HepG2 (cell line): Measurements from ENCODE around the gene TYROBP. TPM values are rescaled to one million over a fixed set of nuclear protein-coding genes. Genes with fewer than 3 reads are reported as not detected.
"Not testable (repeated sequence)": the region's sequence is repeated elsewhere in the genome, so short reads cannot be mapped to it uniquely, and the experiment has no call there.

Experiments used
- ATAC-seq: fragments of 200-7000 bp; cut with Tn5 transposase; 3 replicates; pipeline ENCODE4 v1.9.1; 2020; ENCODE audit warnings: mild to moderate bottlenecking, moderate library complexity
- BruUV-seq: library from RNA; stranded (reverse); fragments of 400-500 nt; replicated peaks from 2 replicates; lab custom pipeline; 2021; lab: Mats Ljungman, UMichigan
- CTCF ChIA-PET: fragments of 300-600 bp; formaldehyde crosslinking; extraction: SDS; loops from one replicate; lab custom pipeline; 2021; ENCODE audit warnings: low total read pairs, inconsistent platforms, low intra/inter-chr PET ratio; lab: Yijun Ruan, JAX
- POLR2A ChIA-PET: fragments of 350-600 bp; sonication (Branson Sonifier 250); formaldehyde crosslinking; loops from one replicate; lab custom pipeline; 2020; ENCODE audit warnings: antibody characterized with exemption, inconsistent platforms; lab: Yijun Ruan, JAX
- DNase-seq: peaks from one replicate; pipeline ENCODE4 v3.0.0-alpha.2; 2015; ENCODE audit warnings: low spot score
- FAIRE-seq: peaks from 3 replicates; lab custom pipeline; 2011; peaks lifted over from hg19 to GRCh38; lab: Jason Lieb, UNC
- H2AFZ ChIP-seq: one replicate; pipeline ENCODE4 v1.6.1; 2011; ENCODE audit warnings: low read length, inconsistent platforms
- H3K27ac ChIP-seq: fragments of 300-600 bp; 3 replicates; pipeline ENCODE4 v1.8.0; 2011; ENCODE audit warnings: mixed run types, mild to moderate bottlenecking, mixed read lengths, low read length, inconsistent platforms; ENCODE audit not compliant: insufficient read depth; ENCODE audit errors: extremely low read length
- H3K27me3 ChIP-seq, 2 experiments: fragments of 200-600 bp in 1 of 2; 2 replicates in 1 of 2; 3 replicates in 1 of 2; pipeline versions ENCODE4 v1.6.0 to v1.8.0; 2011; ENCODE audit warnings: low read length in 2 of 2, mild to moderate bottlenecking in 2 of 2, moderate library complexity in 2 of 2, inconsistent platforms in 1 of 2; ENCODE audit not compliant: insufficient read depth in 2 of 2, control insufficient read depth in 1 of 2
- H3K36me3 ChIP-seq, 2 experiments: fragments of 200-600 bp in 1 of 2; replicated peaks in 1 of 2; 2 replicates in 1 of 2; 3 replicates in 1 of 2; pipeline versions ENCODE4 v1.5.1 to v1.8.0; 2011; ENCODE audit warnings: low read length in 2 of 2, inconsistent platforms in 1 of 2; ENCODE audit not compliant: insufficient read depth in 2 of 2, control insufficient read depth in 1 of 2
- H3K4me1 ChIP-seq: 2 replicates; pipeline ENCODE4 v1.5.1; 2012; ENCODE audit warnings: low read length, inconsistent platforms; ENCODE audit not compliant: insufficient read depth
- H3K4me2 ChIP-seq: 2 replicates; pipeline ENCODE4 v1.6.0; 2011; ENCODE audit warnings: low read depth, low read length, inconsistent platforms
- H3K4me3 ChIP-seq, 3 experiments: fragments of 200-600 bp in 1 of 3; sonication (generic), shearing (Covaris generic) in 1 of 3; replicated peaks in 1 of 3; 2 replicates each; pipeline ENCODE4 v1.5.1; 2011 to 2016; ENCODE audit warnings: low read length in 3 of 3, inconsistent platforms in 2 of 3, low read depth in 2 of 3, mild to moderate bottlenecking in 2 of 3, control low read depth in 1 of 3, mixed read lengths in 1 of 3; ENCODE audit not compliant: insufficient read depth in 1 of 3
- H3K79me2 ChIP-seq: one replicate; pipeline ENCODE4 v1.6.1; 2011; ENCODE audit warnings: low read length, inconsistent platforms; ENCODE audit not compliant: insufficient read depth
- H3K9ac ChIP-seq: 2 replicates; pipeline ENCODE4 v1.6.0; 2011; ENCODE audit warnings: mild to moderate bottlenecking, low read depth, low read length, inconsistent platforms; ENCODE audit not compliant: insufficient read depth
- H3K9me3 ChIP-seq: 2 replicates; pipeline ENCODE4 v1.5.1; 2012; ENCODE audit warnings: mild to moderate bottlenecking, low read length
- H4K20me1 ChIP-seq: 2 replicates; pipeline ENCODE4 v1.6.0; 2011; ENCODE audit warnings: inconsistent platforms, mild to moderate bottlenecking, low read length, moderate library complexity; ENCODE audit not compliant: insufficient read depth
- ASH2L ChIP-seq: fragments of 300-600, 200-600 bp; sonication (generic); IDR thresholded peaks from 2 replicates; pipeline ENCODE4 v1.7.0; 2017; ENCODE audit warnings: low read depth, mild to moderate bottlenecking, moderate library complexity, mixed read lengths, low read length; ENCODE audit not compliant: insufficient read length
- GLI4 ChIP-seq: sonication (generic); formaldehyde crosslinking; IDR thresholded peaks from 2 replicates; pipeline ENCODE4 v1.5.1; 2020; ENCODE audit warnings: missing genetic modification reagents, mild to moderate bottlenecking, moderate library complexity, borderline replicate concordance
- NR3C1 ChIP-seq: sonication (generic); formaldehyde crosslinking; IDR thresholded peaks from 2 replicates; pipeline ENCODE4 v1.4.0; 2020; ENCODE audit warnings: missing genetic modification reagents
- RAD51 ChIP-seq: fragments of 450-650 bp; IDR thresholded peaks from 2 replicates; pipeline ENCODE4 v1.6.1; 2016; ENCODE audit warnings: borderline replicate concordance
- RXRB ChIP-seq: IDR thresholded peaks from 2 replicates; pipeline ENCODE4 v1.6.1; 2016; ENCODE audit warnings: borderline replicate concordance, missing genetic modification reagents, missing compliant biosample characterization
- ZNF10 ChIP-seq: sonication (generic); formaldehyde crosslinking; IDR thresholded peaks from 2 replicates; pipeline ENCODE4 v1.4.0; 2020; ENCODE audit warnings: mild to moderate bottlenecking, low read depth, missing genetic modification reagents, borderline replicate concordance
- ZNF556 ChIP-seq: sonication (generic); formaldehyde crosslinking; IDR thresholded peaks from 2 replicates; pipeline ENCODE4 v1.4.0; 2020; ENCODE audit warnings: mild to moderate bottlenecking, missing genetic modification reagents, borderline replicate concordance
- WGBS: methylation state at CpG from one replicate; pipeline ENCODE4 v1.1.6; 2017; ENCODE audit warnings: low lambda C conversion rate; 5-methylcytosine and 5-hydroxymethylcytosine counted together
- in situ Hi-C: cut with HindIII; loops from 2 replicates; pipeline ENCODE4 v1.10.0; 2017; ENCODE audit warnings: low pct_unique_long_range_greater_than_20kb; ENCODE audit not compliant: extremely low pct_ligation_motif_present
- intact Hi-C: fragments of 100-400 bp; cut with micrococcal nuclease; formaldehyde crosslinking; loops from one replicate; pipeline ENCODE4 v1.10.0; 2022; ENCODE audit not compliant: unreplicated experiment
- polyA plus RNA-seq, 8 experiments: library from polyadenylated mRNA; depleted of rRNA in 3 of 8; stranded (reverse) in 7 of 8; unstranded in 1 of 8; fragments of >200 nt; fragmentation: Illumina TruSeq in 4 of 8; extraction: Trizol in 4 of 8; gene quantifications; 2 replicates each; pipeline versions ENCODE4 v1.2.1 to v1.2.3, GENCODE V29; 2011 to 2016; ENCODE audit warnings: low read depth in 4 of 8, missing spikeins in 1 of 8, mixed read lengths in 1 of 8; ENCODE audit not compliant: insufficient read depth in 1 of 8
- total RNA-seq, 5 experiments: library from RNA; depleted of rRNA; stranded (reverse); fragments of >200 nt; fragmentation: Illumina TruSeq; extraction: Trizol; gene quantifications; 2 replicates each; pipeline ENCODE4 v1.2.3, GENCODE V29; 2016; ENCODE audit warnings: low read depth in 1 of 5
- TF ChIP-seq, protein P1 (sequence below): IDR thresholded peaks from 2 replicates; pipeline ENCODE4 v1.6.1; 2016; ENCODE audit warnings: low read depth, missing genetic modification reagents, missing compliant biosample characterization

Gene TYROBP
- total and polyA plus RNA-seq, 2 of the 13 experiments (the other 11 are each of a cell fraction or from before 2014, with no cell fraction given), result not detected

GRCh38 chr19:35910355-35910754, 2.3 kb upstream of the TYROBP start:
- H3K79me2 ChIP-seq, H3K4me2 ChIP-seq, H4K20me1 ChIP-seq, in situ Hi-C loops, H3K4me3 ChIP-seq, H2AFZ ChIP-seq, FAIRE-seq, H3K36me3 ChIP-seq, POLR2A ChIA-PET, BruUV-seq, DNase-seq, H3K27me3 ChIP-seq, ATAC-seq, H3K9ac ChIP-seq, H3K9me3 ChIP-seq, H3K27ac ChIP-seq, intact Hi-C loops, CTCF ChIA-PET: not testable (repeated sequence)
- H3K4me1 ChIP-seq, result peaks cover 15% of the 10 kb centered on the region; the same call in 1 of the 2 replicates
- WGBS, result 73% methylated on average over 14 of the region's 14 CpGs

GRCh38 chr19:35909684-35910035, 1.6 kb upstream of the TYROBP start:
- Histone ChIP-seq H3K4me1 (peaks cover 15% of the 10 kb centered on the region; the same call in 1 of the 2 replicates), H3K4me2 (no peak overlapping the region), H3K27ac (no peak overlapping the region), H3K9ac (no peak overlapping the region), H2AFZ (no peak overlapping the region), H3K27me3 (peaks cover 0 to 6% of the 10 kb centered on the region in 2 experiments; a peak in 3 of 5 replicates), H3K36me3 (no peaks in the 10 kb centered on the region), H3K4me3 (no peak overlapping the region), H3K9me3 (no peaks in the 10 kb centered on the region), H4K20me1 (no peaks in the 10 kb centered on the region), H3K79me2 (no peaks in the 10 kb centered on the region)
- BruUV-seq, result no TSS peak
- ChIA-PET CTCF (no interaction called here), POLR2A (no interaction called here)
- intact Hi-C loops, result no loop called here
- DNase-seq, result no peak
- WGBS, result 33% methylated on average over 5 of the region's 6 CpGs
- in situ Hi-C loops, result no loop called here
- no peak for FAIRE-seq
- TF ChIP-seq RXRB (CRISPR knock-in tag) (no peak), GLI4 (no peak), ZNF10 (CRISPR knock-in tag) (no peak), RAD51 (no peak), NR3C1 (no peak), ZNF556 (CRISPR knock-in tag) (no peak), ASH2L (no peak)
- TF ChIP-seq, protein P1, sequence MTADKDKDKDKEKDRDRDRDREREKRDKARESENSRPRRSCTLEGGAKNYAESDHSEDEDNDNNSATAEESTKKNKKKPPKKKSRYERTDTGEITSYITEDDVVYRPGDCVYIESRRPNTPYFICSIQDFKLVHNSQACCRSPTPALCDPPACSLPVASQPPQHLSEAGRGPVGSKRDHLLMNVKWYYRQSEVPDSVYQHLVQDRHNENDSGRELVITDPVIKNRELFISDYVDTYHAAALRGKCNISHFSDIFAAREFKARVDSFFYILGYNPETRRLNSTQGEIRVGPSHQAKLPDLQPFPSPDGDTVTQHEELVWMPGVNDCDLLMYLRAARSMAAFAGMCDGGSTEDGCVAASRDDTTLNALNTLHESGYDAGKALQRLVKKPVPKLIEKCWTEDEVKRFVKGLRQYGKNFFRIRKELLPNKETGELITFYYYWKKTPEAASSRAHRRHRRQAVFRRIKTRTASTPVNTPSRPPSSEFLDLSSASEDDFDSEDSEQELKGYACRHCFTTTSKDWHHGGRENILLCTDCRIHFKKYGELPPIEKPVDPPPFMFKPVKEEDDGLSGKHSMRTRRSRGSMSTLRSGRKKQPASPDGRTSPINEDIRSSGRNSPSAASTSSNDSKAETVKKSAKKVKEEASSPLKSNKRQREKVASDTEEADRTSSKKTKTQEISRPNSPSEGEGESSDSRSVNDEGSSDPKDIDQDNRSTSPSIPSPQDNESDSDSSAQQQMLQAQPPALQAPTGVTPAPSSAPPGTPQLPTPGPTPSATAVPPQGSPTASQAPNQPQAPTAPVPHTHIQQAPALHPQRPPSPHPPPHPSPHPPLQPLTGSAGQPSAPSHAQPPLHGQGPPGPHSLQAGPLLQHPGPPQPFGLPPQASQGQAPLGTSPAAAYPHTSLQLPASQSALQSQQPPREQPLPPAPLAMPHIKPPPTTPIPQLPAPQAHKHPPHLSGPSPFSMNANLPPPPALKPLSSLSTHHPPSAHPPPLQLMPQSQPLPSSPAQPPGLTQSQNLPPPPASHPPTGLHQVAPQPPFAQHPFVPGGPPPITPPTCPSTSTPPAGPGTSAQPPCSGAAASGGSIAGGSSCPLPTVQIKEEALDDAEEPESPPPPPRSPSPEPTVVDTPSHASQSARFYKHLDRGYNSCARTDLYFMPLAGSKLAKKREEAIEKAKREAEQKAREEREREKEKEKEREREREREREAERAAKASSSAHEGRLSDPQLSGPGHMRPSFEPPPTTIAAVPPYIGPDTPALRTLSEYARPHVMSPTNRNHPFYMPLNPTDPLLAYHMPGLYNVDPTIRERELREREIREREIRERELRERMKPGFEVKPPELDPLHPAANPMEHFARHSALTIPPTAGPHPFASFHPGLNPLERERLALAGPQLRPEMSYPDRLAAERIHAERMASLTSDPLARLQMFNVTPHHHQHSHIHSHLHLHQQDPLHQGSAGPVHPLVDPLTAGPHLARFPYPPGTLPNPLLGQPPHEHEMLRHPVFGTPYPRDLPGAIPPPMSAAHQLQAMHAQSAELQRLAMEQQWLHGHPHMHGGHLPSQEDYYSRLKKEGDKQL, result no peak
- no peak for ATAC-seq
